Effector memory CD4-positive, alpha-beta T cell (primary cell): Measurements from ENCODE around the gene CEP162.
"Not testable (repeated sequence)": the region's sequence is repeated elsewhere in the genome, so short reads cannot be mapped to it uniquely, and the experiment has no call there.

Source experiments
- DNase-seq, 3 donors: peaks; one replicate each; pipeline ENCODE4 v3.0.0-alpha.2; 2020
- H3K27ac ChIP-seq: 2 replicates; pipeline ENCODE4 v1.7.0; 2013; ENCODE audit warnings: mild to moderate bottlenecking, low read length, moderate library complexity; ENCODE audit not compliant: insufficient read depth, poor library complexity, severe bottlenecking
- H3K27me3 ChIP-seq: replicated peaks from 2 replicates; pipeline ENCODE4 v1.7.0; 2013; ENCODE audit warnings: mild to moderate bottlenecking, low read length; ENCODE audit not compliant: insufficient read depth, control insufficient read depth, poor library complexity, severe bottlenecking
- H3K36me3 ChIP-seq: 2 replicates; pipeline ENCODE4 v1.7.0; 2013; ENCODE audit warnings: mild to moderate bottlenecking, low read length, moderate library complexity; ENCODE audit not compliant: control insufficient read depth, insufficient read depth
- H3K4me1 ChIP-seq: 2 replicates; pipeline ENCODE4 v1.7.0; 2013; ENCODE audit warnings: low read length, mild to moderate bottlenecking; ENCODE audit not compliant: control insufficient read depth, insufficient read depth, poor library complexity, severe bottlenecking
- H3K4me3 ChIP-seq: 2 replicates; pipeline ENCODE4 v1.7.0; 2013; ENCODE audit warnings: low read length, low read depth, mild to moderate bottlenecking; ENCODE audit not compliant: insufficient read depth, poor library complexity, severe bottlenecking
- H3K9me3 ChIP-seq: 2 replicates; pipeline ENCODE4 v1.7.0; 2013; ENCODE audit warnings: mild to moderate bottlenecking, low read length, moderate library complexity; ENCODE audit not compliant: control insufficient read depth

The CEP162 gene

GRCh38 chr6:84193114-84193708 lies 34.2 kb downstream of the CEP162 start:
- DNase-seq, result no peak

GRCh38 chr6:84191802-84192201 lies 35.6 kb downstream of the CEP162 start:
- H3K4me1 ChIP-seq, result no peaks in the 10 kb centered on the region
- peaks cover 16% of the 10 kb centered on the region for H3K36me3 ChIP-seq
- no peak overlapping the region for H3K27ac ChIP-seq
- no peak for DNase-seq
- no peaks in the 10 kb centered on the region for H3K9me3 ChIP-seq
- H3K4me3 ChIP-seq, result no peak overlapping the region
- H3K27me3 ChIP-seq, result no peaks in the 10 kb centered on the region

More at GRCh38 chr6:84193114-84193708, 34.2 kb downstream of the CEP162 start:
- H3K27me3 ChIP-seq, result no peaks in the 10 kb centered on the region
- H3K9me3 ChIP-seq, result no peaks in the 10 kb centered on the region
- H3K27ac ChIP-seq, result no peak overlapping the region
- no peak overlapping the region for H3K4me3 ChIP-seq
- peaks cover 16% of the 10 kb centered on the region for H3K36me3 ChIP-seq
- H3K4me1 ChIP-seq, result no peaks in the 10 kb centered on the region

- not testable (repeated sequence) for H3K9me3 ChIP-seq, H3K27ac ChIP-seq, DNase-seq, H3K27me3 ChIP-seq, H3K4me1 ChIP-seq, H3K4me3 ChIP-seq
- H3K36me3 ChIP-seq, result peaks cover 22% of the 10 kb centered on the region
These were observed 38.1 kb downstream of the CEP162 start for GRCh38 chr6:84189356-84189755.

GRCh38 chr6:84183430-84183829 lies 44.0 kb downstream of the CEP162 start:
- Histone ChIP-seq H3K4me1 (no peaks in the 10 kb centered on the region), H3K27me3 (no peaks in the 10 kb centered on the region), H3K9me3 (no peaks in the 10 kb centered on the region), H3K4me3 (no peak overlapping the region), H3K27ac (no peak overlapping the region), H3K36me3 (peaks cover 14% of the 10 kb centered on the region)
- DNase-seq, result no peak

GRCh38 chr6:84182001-84182400 lies 45.4 kb downstream of the CEP162 start:
- DNase-seq, result no peak
- no peaks in the 10 kb centered on the region for H3K27me3 ChIP-seq
- H3K36me3 ChIP-seq, result peaks cover 14% of the 10 kb centered on the region
- H3K4me1 ChIP-seq, result no peaks in the 10 kb centered on the region
- H3K27ac ChIP-seq, result no peak overlapping the region
- no peaks in the 10 kb centered on the region for H3K9me3 ChIP-seq
- no peak overlapping the region for H3K4me3 ChIP-seq

GRCh38 chr6:84177241-84177640 lies 50.2 kb downstream of the CEP162 start:
- no peaks in the 10 kb centered on the region for H3K9me3 ChIP-seq
- no peaks in the 10 kb centered on the region for H3K4me1 ChIP-seq
- no peak for DNase-seq
- peaks cover 3% of the 10 kb centered on the region for H3K36me3 ChIP-seq
- H3K4me3 ChIP-seq, result no peak overlapping the region
- H3K27ac ChIP-seq, result no peak overlapping the region
- no peaks in the 10 kb centered on the region for H3K27me3 ChIP-seq

- Histone ChIP-seq H3K9me3 (no peaks in the 10 kb centered on the region), H3K27me3 (no peaks in the 10 kb centered on the region), H3K4me3 (no peak overlapping the region), H3K27ac (no peak overlapping the region), H3K36me3 (peaks cover 6% of the 10 kb centered on the region), H3K4me1 (no peaks in the 10 kb centered on the region)
- DNase-seq, result no peak
These were observed 54.9 kb downstream of the CEP162 start for GRCh38 chr6:84172574-84172973.

- H3K27me3 ChIP-seq, result no peaks in the 10 kb centered on the region
- DNase-seq, result no peak
- no peak overlapping the region for H3K27ac ChIP-seq
- no peaks in the 10 kb centered on the region for H3K9me3 ChIP-seq
- H3K4me3 ChIP-seq, result no peak overlapping the region
- H3K4me1 ChIP-seq, result no peaks in the 10 kb centered on the region
- H3K36me3 ChIP-seq, result peaks cover 6% of the 10 kb centered on the region
These were observed 55.4 kb downstream of the CEP162 start for GRCh38 chr6:84172080-84172479.

- no peak for DNase-seq
These were observed 60.0 kb downstream of the CEP162 start for GRCh38 chr6:84167457-84167856.

GRCh38 chr6:84166395-84166794 lies 61.0 kb downstream of the CEP162 start:
- H3K27me3 ChIP-seq, result no peaks in the 10 kb centered on the region
- H3K4me3 ChIP-seq, result no peak overlapping the region
- no peak overlapping the region for H3K27ac ChIP-seq
- DNase-seq, result no peak
- peaks cover 5% of the 10 kb centered on the region for H3K36me3 ChIP-seq
- H3K9me3 ChIP-seq, result no peaks in the 10 kb centered on the region
- H3K4me1 ChIP-seq, result no peaks in the 10 kb centered on the region

More at GRCh38 chr6:84167457-84167856, 60.0 kb downstream of the CEP162 start:
- Histone ChIP-seq H3K4me1 (no peaks in the 10 kb centered on the region), H3K36me3 (peaks cover 3% of the 10 kb centered on the region), H3K27ac (no peak overlapping the region), H3K9me3 (no peaks in the 10 kb centered on the region), H3K4me3 (no peak overlapping the region), H3K27me3 (no peaks in the 10 kb centered on the region)
